Measurements from ENCODE around the gene SNAP23. TPM values are rescaled to one million over a fixed set of nuclear protein-coding genes. Genes with fewer than 3 reads are reported as not detected.

SNAP23 gene
- total RNA-seq, 2 experiments from 2014 or later = 45.5 to 77.5 TPM

DNA sequence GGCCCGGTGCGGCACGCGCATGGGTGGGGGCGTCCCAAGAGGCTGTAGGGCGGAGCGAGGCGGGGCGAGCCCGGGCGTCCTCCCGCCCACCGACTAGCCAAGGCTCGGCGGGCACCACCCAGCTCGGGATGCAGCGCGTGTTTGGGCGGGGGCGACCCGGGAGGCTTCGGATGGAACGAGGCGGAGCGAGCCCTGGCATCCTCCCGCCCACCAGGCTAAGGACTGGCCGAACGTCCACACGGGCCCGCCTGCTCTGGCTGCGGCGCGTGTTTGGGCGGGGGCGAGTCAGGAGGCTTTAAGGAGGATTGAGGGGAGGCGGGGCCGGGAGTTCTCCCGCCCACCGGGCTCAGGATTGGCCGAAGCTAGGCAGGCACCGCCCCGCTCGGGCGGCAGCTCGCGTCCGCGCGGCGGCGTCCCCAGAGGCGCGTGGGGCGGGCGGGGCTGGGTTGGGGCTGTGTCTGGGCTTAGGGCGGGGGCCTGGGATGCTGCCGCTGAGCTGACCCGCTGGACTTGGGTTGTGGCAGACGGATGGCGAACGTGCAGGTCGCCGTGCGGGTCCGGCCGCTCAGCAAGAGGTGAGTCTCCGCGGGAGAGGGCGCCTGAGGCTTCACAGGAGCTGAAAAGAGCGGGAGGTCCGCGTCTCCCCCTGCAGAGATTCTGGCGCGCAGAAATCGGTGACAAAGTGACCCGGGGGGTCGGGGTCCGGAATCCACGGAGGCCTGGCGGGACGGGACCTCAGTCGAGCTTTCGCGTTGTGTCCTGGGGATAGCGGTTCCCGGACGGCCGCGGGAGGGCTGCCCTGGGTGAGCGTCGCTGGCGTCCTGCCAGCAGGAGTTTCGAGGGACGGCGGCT is 80.0 kb downstream of the SNAP23 start, which contains the start of gene STARD9:
STARD9 (plus strand) TSS at position 419 of the 852 bp plus-strand sequence; CDS start at position 529, 110 bp downstream.
- Mint-ChIP-seq H3K27ac (peak within 1 kb of the TSS; percentile 76), H3K36me3 (ENCODE audit: low read depth) (no peaks in the 10 kb centered on the region), H3K27me3 (peaks cover 21% of the 10 kb centered on the region), H3K4me3 (peak within 1 kb of the TSS; percentile 86), H3K9me3 (ENCODE audit: low read depth) (no peaks in the 10 kb centered on the region), H3K4me1 (peaks cover 18% of the 10 kb centered on the region)
- intact Hi-C loops (cut with DNase I, micrococcal nuclease) = loop anchor here (1.0 to 10.0 kb wide), 19 partner anchors 27 to 1458 kb away; partner anchors contain the start of genes CDAN1 (in 2 of the 2), GANC (in 2 of the 2), HAUS2 (in 2 of the 2) and LRRC57 (in 2 of the 2)
- ChIA-PET CTCF (interaction anchor here (0.9 kb wide), 1 partner anchor 13 kb away, joined by 3 read pairs; no protein-coding TSS in a partner anchor), POLR2A (interaction anchor here (0.6 to 1.5 kb wide), 8 partner anchors 46 to 1853 kb away, joined by 3 to 6 read pairs (median 3); partner anchors contain the start of gene ZNF106)
- ATAC-seq = peak; percentile 92
- peak; percentile 97 for DNase-seq

- H3K27ac Mint-ChIP-seq = peak overlapping the region; percentile 76
Observed at GRCh38 chr15:42576040-42576594, 80.7 kb downstream of the SNAP23 start.

GRCh38 chr15:42576776-42577175 is 81.3 kb downstream of the SNAP23 start:
- Mint-ChIP-seq H3K27me3 (peaks cover 21% of the 10 kb centered on the region), H3K27ac (no peak overlapping the region), H3K4me3 (peak overlapping the region; percentile 86), H3K36me3 (ENCODE audit: low read depth) (no peaks in the 10 kb centered on the region), H3K9me3 (ENCODE audit: low read depth) (no peaks in the 10 kb centered on the region), H3K4me1 (peaks cover 29% of the 10 kb centered on the region)
- intact Hi-C loops (cut with DNase I, micrococcal nuclease) = loop anchor here (5.0 to 10.0 kb wide), 5 partner anchors 161 to 1459 kb away; partner anchors contain the start of genes CDAN1 (in 1 of the 2), CHP1 (in 1 of the 2), EXD1 (in 1 of the 2) and INO80 (in 1 of the 2)
- ATAC-seq = no peak
- DNase-seq = peak; percentile 12
- ChIA-PET POLR2A (no interaction called here), CTCF (no interaction called here)

More at GRCh38 chr15:42576040-42576594, 80.7 kb downstream of the SNAP23 start:
- Mint-ChIP-seq H3K9me3 (ENCODE audit: low read depth) (no peaks in the 10 kb centered on the region), H3K4me1 (peaks cover 23% of the 10 kb centered on the region), H3K4me3 (peak overlapping the region; percentile 86), H3K36me3 (ENCODE audit: low read depth) (no peaks in the 10 kb centered on the region), H3K27me3 (peaks cover 21% of the 10 kb centered on the region)
- ChIA-PET CTCF (no interaction called here), POLR2A (interaction anchor here (0.6 to 1.5 kb wide), 5 partner anchors 85 to 1291 kb away, joined by 3 to 6 read pairs (median 4); partner anchors contain the start of gene ZNF106)
- DNase-seq (no peak), ATAC-seq (no peak)
- intact Hi-C loops (cut with DNase I, micrococcal nuclease) = loop anchor here (5.0 to 10.0 kb wide), 5 partner anchors 161 to 1459 kb away; partner anchors contain the start of genes CDAN1 (in 1 of the 2), CHP1 (in 1 of the 2), EXD1 (in 1 of the 2) and INO80 (in 1 of the 2)

GRCh38 chr15:42577514-42578031 is 82.1 kb downstream of the SNAP23 start:
- no peak for ATAC-seq
- ChIA-PET POLR2A (no interaction called here), CTCF (interaction anchor here (0.6 kb wide), 1 partner anchor 518 kb away, joined by 3 read pairs; no protein-coding TSS in a partner anchor)
- Mint-ChIP-seq H3K4me1 (peaks cover 33% of the 10 kb centered on the region), H3K36me3 (ENCODE audit: low read depth) (no peaks in the 10 kb centered on the region), H3K27me3 (peaks cover 21% of the 10 kb centered on the region), H3K9me3 (ENCODE audit: low read depth) (no peaks in the 10 kb centered on the region), H3K27ac (no peak overlapping the region), H3K4me3 (no peak overlapping the region)
- DNase-seq = no peak
- intact Hi-C loops (cut with DNase I, micrococcal nuclease) = loop anchor here (5.0 to 10.0 kb wide), 5 partner anchors 160 to 1460 kb away; partner anchors contain the start of genes CDAN1 (in 1 of the 2), CHP1 (in 1 of the 2), EXD1 (in 1 of the 2) and INO80 (in 1 of the 2)

DNA sequence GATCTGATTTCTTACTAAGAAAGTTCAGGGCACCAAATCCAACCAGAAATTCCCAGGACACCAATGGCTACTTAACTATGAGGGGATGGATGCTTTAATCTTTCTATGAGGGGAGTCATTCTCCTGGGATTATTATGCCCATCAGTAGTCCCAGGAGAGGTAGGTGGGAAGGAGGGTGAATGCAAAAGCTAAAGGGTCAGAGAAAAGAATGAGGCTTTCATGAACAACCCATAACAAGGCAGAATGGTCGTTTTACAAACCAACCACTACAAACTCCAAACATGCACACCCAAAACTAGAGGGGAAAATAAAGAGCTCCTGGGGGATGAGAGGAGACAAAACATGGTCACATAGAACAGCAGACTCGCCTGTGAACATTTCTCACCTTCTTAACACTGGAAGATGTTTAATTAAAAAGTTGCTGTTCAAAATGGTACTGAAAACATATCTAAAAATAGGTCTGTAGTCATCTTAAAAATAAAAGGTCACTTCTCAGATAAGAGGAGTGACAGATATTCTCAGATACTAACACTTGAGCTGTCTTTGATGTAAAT is 83.6 kb downstream of the SNAP23 start:
- POLR2A ChIA-PET = no interaction called here
- no peaks in the 10 kb centered on the region for H3K36me3 Mint-ChIP-seq (ENCODE audit: low read depth)
- DNase-seq (no peak), ATAC-seq (no peak)
- H3K4me1 Mint-ChIP-seq = peaks cover 33% of the 10 kb centered on the region
- no peak overlapping the region for H3K27ac Mint-ChIP-seq
- CTCF ChIA-PET = no interaction called here
- no peaks in the 10 kb centered on the region for H3K9me3 Mint-ChIP-seq (ENCODE audit: low read depth)
- no peak overlapping the region for H3K4me3 Mint-ChIP-seq
- peaks cover 21% of the 10 kb centered on the region for H3K27me3 Mint-ChIP-seq
- intact Hi-C loops (cut with DNase I, micrococcal nuclease) = loop anchor here (5.0 to 10.0 kb wide), 5 partner anchors 158 to 1462 kb away; partner anchors contain the start of genes CDAN1 (in 1 of the 2), CHP1 (in 1 of the 2), EXD1 (in 1 of the 2) and INO80 (in 1 of the 2)

- intact Hi-C loops (cut with DNase I, micrococcal nuclease) = no loop called here
Observed at GRCh38 chr15:42581272-42581730, 85.9 kb downstream of the SNAP23 start.

More at GRCh38 chr15:42581272-42581730, 85.9 kb downstream of the SNAP23 start:
- Mint-ChIP-seq H3K27me3 (peaks cover 20% of the 10 kb centered on the region), H3K4me1 (peaks cover 24% of the 10 kb centered on the region), H3K4me3 (peak overlapping the region; percentile 72), H3K27ac (peak overlapping the region; percentile 72), H3K9me3 (ENCODE audit: low read depth) (no peaks in the 10 kb centered on the region), H3K36me3 (ENCODE audit: low read depth) (no peaks in the 10 kb centered on the region)
- ChIA-PET POLR2A (interaction anchor here (1.0 kb wide), 1 partner anchor 16 kb away, joined by 4 read pairs; no protein-coding TSS in a partner anchor), CTCF (interaction anchor here (0.7 to 1.9 kb wide), 3 partner anchors 23 to 1829 kb away, joined by 3 to 5 read pairs (median 3); no protein-coding TSS in a partner anchor)
- ATAC-seq = peak; percentile 99
- peak; percentile 90 for DNase-seq

Other genes with a start within 250 kb of the SNAP23 start
- 10 to 100 TPM; 24.5 to 24.8 TPM for gene GANC, start 222.4 kb upstream of the SNAP23 start, total RNA-seq
- 10 to 100 TPM; 20.5 to 29.0 TPM for gene TMEM87A, start 222.2 kb upstream of the SNAP23 start, total RNA-seq
- 1 to 10 TPM; 2.1 to 2.7 TPM for gene CAPN3, start 136.1 kb upstream of the SNAP23 start, total RNA-seq
- gene ZNF106, start 4.5 kb upstream of the SNAP23 start, total RNA-seq = 10 to 100 TPM; 52.9 to 62.7 TPM
- gene LRRC57, start 53.2 kb downstream of the SNAP23 start, total RNA-seq = 10 to 100 TPM; 14.8 to 15.2 TPM
- gene HAUS2, start 53.2 kb downstream of the SNAP23 start, total RNA-seq = 10 to 100 TPM; 46.1 to 55.1 TPM
- 1 to 10 TPM; 4.0 to 4.1 TPM for gene STARD9, start 80.0 kb downstream of the SNAP23 start, total RNA-seq
- 10 to 100 TPM; 12.9 to 16.6 TPM for gene CDAN1, start 241.5 kb downstream of the SNAP23 start, total RNA-seq